Tongue (tissue), 2 donors: ENCODE measurements around the gene AFAP1. TPM values are rescaled to one million over a fixed set of nuclear protein-coding genes. Genes with fewer than 3 reads are reported as not detected.
A peak's percentile ranks its signal among the peaks of the same experiment; 100 is the strongest.

Experiments
- DNase-seq: peaks from one replicate; pipeline ENCODE4 v3.0.0-alpha.2; 2015
- total RNA-seq: library from RNA; depleted of rRNA; stranded (reverse); fragments of >200 nt; gene quantifications from one replicate; pipeline ENCODE4 v1.2.3, GENCODE V29; 2014

AFAP1 gene
- total RNA-seq, 1 donor from 2014 or later = 36.4 TPM

DNA sequence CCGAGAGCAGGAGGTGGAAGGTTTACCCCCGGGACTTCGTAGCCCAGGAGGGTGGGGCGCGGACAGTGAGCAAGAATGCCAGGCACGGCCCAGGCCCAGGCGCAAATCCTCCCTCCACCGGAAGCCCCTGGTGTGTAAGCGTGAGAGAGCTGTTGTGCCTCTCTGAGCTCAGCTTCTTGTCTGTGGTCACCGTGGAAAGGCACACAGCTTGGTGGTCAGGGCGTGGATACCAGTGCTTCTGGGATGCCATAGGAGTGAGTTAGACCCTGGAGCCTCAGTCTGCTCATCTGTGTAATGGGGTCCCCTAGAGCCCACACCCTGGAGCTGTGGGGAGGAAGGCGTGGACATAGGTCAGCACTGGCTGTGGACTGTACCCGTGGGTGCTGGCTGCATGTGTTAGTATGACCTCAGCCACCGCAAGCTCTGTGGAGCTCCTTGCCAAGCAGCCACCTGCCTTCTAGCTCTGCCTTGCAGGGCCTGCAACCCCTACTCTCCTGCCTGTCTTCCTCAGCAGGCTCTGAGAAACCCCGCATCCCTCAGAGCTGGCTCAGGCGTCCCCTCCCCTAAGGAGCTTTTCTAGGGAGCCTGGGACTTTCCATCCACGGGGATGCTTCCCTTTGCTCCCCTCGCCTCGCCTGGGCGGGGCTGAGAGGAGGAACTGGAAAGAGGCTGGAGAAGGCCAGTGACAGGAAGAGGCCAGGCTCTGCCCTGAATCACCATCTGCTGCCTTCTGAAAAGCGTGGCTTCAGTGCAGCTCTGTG, 28.0 kb upstream of the AFAP1 start:
- no peak for DNase-seq

DNA sequence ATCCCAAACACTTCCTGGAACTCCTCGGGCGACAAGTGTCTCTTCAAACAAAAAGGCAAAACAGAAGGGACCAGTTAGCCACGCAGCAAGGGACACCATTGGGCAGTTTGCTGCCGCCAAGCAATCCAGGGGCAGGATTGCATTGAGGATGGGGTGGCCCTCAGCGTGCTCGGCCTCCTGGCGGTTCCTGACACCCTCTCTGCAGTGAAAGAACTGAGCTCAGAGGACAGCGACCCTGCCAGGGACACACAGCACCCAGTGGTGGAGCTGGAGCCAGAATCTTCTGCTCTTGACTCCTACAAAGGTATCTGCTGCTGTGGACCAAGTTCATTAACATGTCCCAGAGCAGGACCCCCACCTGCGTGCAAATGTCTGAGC, 27.4 kb upstream of the AFAP1 start:
- DNase-seq = no peak

DNA sequence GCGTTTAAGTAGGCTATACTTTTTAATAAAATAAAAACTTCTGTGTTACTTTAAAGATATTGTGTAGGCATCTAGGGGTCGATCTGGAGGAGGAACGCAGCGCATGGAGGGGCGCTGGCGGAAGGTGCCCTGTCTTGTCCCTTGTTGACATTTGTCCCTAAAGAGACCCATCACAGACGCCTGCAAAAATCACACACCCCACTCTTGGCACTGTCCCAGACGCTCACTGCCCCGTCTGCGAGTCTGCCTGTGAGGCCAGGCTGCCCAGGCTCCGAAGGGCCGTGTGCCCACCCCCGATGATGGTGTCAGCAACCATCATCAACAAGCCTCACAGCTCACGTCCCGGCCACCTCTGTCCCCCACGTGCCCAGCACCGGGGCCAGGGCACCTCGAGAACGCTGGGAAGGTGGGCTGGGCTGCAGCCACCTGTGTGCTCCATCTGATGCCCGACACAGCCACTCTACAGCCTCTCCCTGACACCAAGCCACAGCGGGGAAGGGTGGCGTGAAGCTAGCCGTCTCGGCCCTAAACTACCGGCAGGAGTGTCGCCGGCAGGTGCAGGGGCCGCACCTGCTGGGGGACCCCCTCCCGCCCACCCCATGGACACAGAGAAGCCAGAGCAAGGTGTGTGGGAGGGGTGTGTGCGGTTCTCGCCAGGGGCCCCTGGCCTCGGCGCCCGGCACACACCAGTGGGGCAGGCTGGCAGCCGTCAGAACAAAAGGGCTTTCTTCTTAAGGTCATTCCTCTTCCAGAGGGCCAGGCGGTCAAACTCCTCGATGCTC, 26.8 kb upstream of the AFAP1 start:
- no peak for DNase-seq

DNA sequence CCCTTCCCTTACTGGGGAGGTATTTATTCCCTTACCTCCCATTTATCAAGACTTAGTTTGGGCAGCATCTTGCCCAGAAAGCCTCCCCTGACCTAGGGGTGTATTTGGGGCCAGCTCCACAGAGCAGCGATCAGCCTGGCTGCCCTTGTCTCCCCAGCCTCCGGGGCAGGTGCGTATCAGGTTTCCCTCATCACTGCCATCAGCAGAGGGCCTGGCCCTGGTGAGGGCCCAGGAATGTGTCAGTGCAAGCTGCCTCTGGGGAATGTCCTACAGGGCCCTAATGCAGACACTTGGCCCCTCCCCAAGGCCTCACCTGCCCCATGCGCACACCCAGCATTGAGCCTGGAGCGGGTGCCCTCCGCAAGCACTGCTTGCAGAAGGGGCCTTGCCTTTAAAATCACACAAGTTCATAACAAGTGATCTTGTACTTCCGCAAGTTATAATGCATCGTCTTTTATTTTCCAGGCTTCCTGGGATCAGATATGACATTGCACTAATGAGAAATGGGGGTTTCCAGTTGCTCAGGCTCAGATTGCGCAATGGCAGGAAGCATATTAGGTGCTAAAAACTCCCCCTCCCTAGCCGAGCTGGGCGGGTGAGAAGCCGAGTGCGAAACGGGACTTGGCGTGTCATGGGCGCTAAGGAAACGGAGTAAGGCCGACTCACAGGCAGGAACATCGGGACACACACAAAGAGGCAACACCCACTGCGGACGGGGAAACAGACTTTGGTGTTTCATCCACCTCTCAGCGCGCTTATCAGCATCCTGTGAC, 25.4 kb upstream of the AFAP1 start:
- no peak for DNase-seq

DNA sequence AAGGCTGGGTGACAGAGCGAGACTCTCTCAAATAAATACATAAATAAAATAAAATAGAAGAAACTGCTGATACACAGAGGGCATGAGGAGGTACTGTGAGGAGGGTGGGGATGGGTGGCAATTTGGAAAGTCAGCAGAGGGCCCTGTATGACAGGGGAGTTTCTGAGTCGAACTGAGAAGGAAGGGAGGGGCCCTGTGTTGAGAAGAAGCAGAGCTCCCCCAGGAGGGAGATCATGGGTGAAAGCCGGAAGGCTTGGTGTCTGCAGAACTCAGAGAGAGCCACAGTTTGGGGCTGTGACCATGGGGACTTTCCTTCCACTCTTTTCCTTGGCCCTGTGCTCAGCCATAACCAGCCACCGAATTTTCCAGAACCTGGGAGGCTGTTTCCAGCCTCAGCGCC, 24.8 kb upstream of the AFAP1 start:
- no peak for DNase-seq

DNA sequence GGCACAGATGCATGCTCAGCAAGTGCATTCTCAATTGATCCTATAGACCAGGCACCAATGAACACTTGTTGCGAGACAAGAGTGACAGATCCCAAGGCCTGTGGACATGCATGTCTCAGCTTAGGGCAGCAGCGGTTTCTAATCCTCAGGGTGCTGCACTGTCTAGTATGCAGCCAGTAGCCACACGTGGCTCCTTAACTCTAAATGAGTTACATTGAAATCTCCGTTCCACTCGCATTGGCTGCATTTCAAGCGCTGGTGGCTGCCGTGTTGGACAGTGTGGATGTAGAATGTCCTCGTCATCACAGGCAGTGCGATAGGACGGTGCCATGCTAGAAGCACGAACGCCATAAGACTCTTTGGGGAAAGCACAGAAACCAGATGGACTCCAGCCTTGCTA, 24.0 kb upstream of the AFAP1 start:
- DNase-seq = no peak

GRCh38 chr4:7962609-7963508, 23.2 kb upstream of the AFAP1 start:
- DNase-seq = no peak

DNA sequence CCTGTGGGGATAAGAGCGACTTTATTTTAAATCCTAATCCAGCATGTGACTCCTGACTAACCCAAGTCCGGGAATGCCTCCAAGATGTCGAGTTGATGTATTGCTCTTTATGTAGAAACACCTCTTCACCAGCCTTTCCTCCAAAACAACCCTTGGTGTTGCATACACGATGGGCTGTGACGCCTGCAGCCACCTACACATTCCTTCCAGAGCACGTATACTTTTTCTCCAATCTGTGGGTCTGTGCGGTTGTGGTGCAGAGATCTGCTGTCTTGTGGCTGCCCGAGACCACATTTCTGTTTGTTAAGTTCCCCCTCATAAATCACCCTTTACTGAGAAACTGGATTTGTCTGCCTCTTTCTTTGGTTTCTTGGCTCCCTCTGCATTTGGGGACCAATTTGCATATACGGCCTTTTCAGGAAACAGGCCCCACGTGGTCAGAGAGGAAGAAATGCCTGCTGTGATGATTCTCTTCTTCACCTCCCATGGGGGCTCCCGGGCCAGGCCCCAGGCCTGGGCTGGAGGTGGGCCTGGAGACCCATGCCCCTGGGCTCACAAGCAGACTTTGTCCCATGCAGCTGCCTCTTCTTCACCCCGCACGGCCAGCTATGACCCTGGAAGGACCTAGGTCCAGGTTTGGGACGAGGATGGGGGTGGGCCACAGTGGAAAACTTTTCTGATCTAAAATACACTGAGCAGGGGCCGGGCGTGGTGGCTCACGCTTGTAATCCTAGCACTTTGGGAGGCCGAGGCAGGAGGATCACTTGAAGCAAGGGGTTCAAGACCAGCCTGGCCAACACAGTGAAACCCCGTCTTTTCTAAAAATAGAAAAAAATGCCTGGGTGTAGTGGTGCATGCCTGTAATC, 21.4 kb upstream of the AFAP1 start:
- DNase-seq = peak; percentile 73

- no peak for DNase-seq
These were observed 20.5 kb upstream of the AFAP1 start for GRCh38 chr4:7960017-7960789.

GRCh38 chr4:7959078-7959477, 19.4 kb upstream of the AFAP1 start:
- DNase-seq = no peak

GRCh38 chr4:7956934-7957656, 17.4 kb upstream of the AFAP1 start:
- DNase-seq = no peak

- DNase-seq = no peak
These were observed 16.7 kb upstream of the AFAP1 start for GRCh38 chr4:7956270-7956808.

DNA sequence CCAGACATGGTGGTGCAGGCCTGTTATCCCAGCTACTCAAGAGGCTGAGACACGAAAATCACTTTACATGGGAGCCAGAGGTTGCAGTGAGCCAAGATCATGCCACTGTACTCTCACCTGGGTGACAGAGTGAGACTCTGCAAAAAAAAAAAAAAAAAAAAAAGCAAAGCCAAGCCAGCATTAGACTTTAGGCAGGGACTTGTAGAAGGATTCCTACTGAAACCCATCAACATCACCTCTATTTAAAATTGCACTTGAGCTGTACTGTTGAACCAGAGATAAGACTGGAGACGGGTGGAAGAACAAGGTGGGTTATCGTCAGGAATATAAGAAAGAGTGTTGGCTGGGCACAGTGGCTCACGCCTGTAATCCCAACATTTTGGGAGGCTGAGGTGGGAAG, 15.7 kb upstream of the AFAP1 start:
- DNase-seq = no peak

- no peak for DNase-seq
These were observed 13.0 kb upstream of the AFAP1 start for GRCh38 chr4:7952615-7953014.

DNA sequence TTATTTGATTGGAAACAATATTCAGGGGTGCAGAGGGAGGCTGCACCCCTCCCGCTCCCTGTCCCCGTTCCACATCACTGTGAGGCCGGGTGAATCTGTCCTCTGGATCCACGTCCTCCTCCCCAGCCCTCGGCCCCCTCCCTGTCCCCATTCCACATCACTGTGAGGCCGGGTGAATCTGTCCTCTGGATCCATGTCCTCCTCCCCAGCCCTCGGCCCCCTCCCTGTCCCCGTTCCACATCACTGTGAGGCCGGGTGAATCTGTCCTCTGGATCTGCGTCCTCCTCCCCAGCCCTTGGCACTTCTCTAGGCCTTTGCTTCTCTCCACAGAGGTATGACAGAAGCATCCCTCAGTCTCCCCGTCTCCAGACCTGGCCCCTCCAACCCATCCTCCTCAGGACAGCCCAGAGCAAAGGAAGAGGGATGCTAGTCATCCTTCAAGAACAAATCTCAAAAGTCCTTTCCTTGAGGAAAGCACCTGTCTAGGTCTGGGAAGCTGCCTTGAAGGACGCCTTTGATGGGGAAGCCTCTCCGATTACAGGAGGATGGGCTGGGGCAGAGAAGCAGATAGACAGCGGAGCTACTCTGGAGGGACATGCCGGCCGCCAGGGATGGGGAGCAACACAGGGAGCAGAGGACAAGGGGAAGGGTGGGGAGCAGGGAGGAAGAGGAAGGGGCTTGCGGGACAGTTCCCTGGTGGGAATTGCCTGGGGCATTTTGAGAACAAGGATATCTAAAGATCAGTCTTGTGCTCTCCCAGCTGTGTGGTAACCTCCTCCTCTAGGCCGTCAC, 10.8 kb upstream of the AFAP1 start:
- no peak for DNase-seq

- no peak for DNase-seq
These were observed 10.1 kb upstream of the AFAP1 start for GRCh38 chr4:7949759-7950158.

DNA sequence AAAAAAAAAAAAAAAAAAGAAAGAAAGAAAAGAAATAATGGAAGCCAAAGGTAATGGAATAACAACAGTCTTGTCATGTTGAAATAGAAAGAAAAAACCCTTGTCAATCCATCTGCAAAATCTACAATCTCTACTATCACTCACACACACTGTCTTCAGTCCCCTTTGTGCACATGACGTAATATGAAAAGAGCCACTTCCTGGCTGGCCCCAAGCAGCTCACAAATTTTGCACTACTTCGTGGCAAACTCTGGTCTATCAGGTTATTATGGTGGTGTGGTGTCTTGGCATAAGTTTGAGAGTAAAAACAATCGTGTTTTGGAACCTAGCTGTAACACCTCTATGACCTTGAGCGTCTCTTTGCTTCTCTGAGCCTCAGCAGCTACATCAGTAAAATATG, 8.3 kb upstream of the AFAP1 start:
- DNase-seq = no peak

DNA sequence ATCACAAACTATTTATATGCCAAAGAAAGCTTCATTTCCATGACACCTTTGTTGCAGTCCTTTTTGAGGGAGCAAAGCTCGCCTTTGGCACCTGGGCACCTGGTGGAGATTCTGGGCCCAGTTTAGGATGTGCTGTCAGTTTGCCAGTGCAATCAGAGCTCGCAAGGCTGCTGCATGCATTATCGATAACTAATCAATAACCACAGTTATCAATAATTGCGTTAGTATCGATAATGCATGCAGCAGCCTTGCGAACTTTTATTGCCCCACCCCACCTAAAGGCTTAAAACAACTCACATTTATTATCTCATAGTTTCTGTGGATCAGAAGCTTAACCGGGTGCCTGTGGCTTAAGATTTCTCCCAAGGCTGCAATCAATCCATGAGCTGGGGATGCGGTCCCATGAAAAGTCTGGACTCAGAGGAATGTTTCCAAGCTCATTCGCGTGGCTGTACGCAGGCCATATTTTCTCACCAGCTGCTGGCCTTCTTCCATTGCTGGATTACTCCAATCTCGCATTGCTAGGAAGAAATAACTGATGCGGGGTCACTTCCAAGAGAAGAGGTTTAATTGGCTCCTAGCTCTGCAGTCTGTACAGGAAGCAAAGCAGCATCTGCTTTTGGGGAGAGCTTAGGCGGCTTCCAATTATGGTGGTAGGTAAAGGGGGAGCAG, 6.2 kb upstream of the AFAP1 start:
- DNase-seq = peak; percentile 75
